Activated CD4-positive, CD25-positive, alpha-beta regulatory T cell treated with anti-CD3 and anti-CD28 coated beads, Interleukin-2, amount 50 U/mL, for 16 hours (primary cell): ENCODE measurements around the gene CCPG1.
"Not testable (repeated sequence)": the region's sequence is repeated elsewhere in the genome, so short reads cannot be mapped to it uniquely, and the experiment has no call there.

Experiments
- DNase-seq: peaks from one replicate; pipeline ENCODE4 v3.0.0-alpha.2; 2020; ENCODE audit warnings: low read depth, low spot score

Gene CCPG1

GRCh38 chr15:55408012-55408928 lies at the start of gene CCPG1, which contains the start of gene PIERCE2:
TSS of gene CCPG1 (minus strand) at chr15:55408359. CDS start at chr15:55389424, 18,935 bp downstream.
TSS of gene PIERCE2 (plus strand) at chr15:55408495. CDS start at chr15:55408769, 274 bp downstream.
- DNase-seq, result peak; percentile 79

GRCh38 chr15:55457401-55458022 lies 49.4 kb upstream of the CCPG1 start:
- DNase-seq, result no peak

DNA sequence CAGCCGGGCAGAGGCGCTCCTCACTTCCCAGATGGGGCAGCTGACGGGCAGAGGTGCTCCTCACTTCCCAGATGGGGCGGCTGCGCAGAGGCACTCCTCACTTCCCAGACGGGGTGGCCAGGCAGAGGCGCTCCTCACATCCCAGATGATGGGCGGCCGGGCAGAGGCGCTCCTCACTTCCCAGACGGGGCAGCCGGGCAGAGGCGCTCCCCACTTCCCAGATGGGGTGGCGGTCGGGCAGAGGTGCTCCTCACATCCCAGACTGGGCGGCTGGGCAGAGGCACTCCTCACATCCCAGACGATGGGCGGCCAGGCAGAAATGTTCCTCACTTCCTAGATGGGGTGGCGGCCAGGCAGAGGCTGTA lies 38.9 kb upstream of the CCPG1 start:
- DNase-seq, result not testable (repeated sequence)

DNA sequence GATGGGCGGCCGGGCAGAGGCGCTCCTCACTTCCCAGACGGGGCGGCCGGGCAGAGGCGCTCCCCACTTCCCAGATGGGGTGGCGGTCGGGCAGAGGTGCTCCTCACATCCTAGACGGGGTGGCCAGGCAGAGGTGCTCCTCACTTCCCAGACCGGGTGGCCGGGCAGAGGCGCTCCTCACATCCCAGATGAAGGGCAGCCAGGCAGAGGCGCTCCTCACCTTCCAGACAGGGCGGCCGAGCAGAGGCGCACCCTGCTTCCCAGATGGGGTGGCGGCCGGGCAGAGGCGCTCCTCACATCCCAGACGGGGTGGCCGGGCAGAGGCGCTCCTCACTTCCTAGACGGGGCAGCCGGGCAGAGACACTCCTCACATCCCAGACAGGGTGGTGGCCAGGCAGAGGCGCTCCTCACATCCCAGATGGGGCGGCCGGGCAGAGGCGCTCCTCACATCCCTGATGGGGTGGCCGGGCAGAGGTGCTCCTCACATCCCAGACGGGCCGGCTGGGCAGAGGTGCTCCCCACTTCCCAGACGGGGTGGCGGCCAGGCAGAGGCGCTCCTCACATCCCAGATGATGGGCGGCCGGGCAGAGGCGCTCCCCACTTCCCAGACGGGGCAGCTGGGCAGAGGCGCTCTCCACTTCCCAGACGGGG lies 38.3 kb upstream of the CCPG1 start:
- not testable (repeated sequence) for DNase-seq

DNA sequence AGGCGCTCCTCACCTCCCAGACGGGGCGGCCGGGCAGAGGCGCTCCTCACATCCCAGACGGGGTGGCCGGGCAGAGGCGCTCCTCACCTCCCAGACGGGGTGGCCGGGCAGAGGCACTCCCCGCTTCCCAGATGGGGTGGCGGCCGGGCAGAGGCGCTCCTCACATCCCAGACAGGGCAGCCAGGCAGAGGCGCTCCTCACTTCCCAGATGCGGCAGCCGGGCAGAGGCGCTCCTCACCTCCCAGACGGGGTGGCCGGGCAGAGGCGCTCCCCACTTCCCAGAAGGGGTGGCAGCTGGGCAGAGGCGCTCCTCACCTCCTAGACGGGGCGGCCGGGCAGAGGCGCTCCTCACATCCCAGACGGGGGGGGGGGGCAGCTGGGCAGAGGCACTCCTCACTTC lies 37.8 kb upstream of the CCPG1 start:
- DNase-seq, result not testable (repeated sequence)

GRCh38 chr15:55443141-55443540 lies 35.0 kb upstream of the CCPG1 start:
- DNase-seq, result not testable (repeated sequence)

- no peak for DNase-seq
Observed at GRCh38 chr15:55434989-55435825, 27.0 kb upstream of the CCPG1 start.

DNA sequence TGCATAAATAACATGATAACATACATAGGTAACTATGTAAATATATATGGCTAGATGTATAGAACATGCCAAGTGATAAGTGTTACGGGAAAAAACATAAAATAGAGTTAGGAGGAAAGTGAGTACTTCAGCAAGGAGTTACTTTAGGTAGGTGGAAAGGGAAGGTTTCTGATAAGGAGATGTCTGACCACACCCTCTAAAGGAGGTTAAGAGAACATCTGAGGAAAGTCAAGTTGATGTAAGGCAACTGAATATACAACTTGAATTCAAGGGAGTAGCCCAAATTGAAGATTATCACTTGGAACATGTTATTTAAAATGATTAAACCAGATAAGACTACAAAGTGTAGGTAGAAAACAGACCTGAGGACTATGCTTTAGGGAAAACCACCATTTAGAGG lies 13.9 kb upstream of the CCPG1 start:
- no peak for DNase-seq

DNA sequence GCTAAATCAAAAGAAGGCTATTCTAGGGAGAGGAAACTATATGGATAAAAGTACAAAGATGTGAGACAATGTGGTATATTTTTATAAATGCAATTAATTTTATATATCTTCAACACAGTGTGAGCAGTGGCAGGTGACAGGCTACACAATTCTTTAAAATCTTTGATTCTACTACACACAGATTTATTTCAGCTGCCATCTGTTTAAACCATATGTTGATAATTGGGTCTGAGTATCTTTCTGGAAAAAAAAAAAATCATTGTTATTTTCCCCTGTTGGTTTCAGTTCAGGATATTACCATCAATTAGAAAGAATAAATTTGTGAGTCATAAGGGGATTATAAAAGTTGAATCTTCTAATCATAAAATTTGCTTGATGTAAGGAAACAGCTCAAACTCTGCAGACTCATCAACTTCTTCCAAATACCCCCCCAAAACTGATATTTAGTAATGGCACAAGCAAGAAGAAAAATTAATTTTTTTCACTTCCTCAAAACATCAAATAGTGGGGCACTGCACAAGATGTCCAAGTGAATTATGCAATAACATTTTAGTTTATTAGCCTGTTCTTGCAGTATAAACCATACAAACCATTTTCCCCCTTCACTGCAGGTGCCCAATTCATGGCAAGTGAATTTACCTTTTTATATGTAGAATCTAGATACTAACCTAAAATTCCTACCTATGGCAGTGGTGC lies 12.2 kb upstream of the CCPG1 start:
- no peak for DNase-seq

- not testable (repeated sequence) for DNase-seq
Observed at GRCh38 chr15:55417678-55418077, 9.5 kb upstream of the CCPG1 start.

- not testable (repeated sequence) for DNase-seq
Observed at GRCh38 chr15:55408976-55409375, 817 bp upstream of the CCPG1 start.

DNA sequence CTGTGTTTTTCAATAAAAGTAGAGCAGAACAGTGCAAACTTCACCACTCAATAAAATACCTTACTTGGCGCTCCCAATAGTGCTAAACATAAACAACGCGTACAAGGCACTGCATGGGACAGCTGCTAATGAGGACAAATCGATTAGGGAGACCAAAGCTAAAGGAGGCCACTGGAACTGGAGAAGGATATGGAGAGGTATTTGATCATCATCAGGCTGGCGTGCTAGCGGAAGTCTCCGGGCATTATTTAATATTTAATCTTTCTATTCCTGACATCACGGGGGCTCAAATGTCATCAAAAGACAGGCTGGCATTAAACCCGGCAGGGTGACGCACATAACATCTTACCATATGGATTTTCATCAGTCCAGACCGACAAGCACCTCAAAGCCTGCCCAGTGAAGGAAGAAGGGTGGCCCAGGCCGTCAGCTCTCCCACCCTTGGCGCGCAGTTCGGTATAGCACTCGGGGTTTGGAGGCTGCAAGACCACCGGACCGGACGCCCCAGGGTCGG lies 604 bp downstream of the CCPG1 start:
- DNase-seq, result no peak

GRCh38 chr15:55403531-55403930 lies 4.6 kb downstream of the CCPG1 start:
- no peak for DNase-seq

DNA sequence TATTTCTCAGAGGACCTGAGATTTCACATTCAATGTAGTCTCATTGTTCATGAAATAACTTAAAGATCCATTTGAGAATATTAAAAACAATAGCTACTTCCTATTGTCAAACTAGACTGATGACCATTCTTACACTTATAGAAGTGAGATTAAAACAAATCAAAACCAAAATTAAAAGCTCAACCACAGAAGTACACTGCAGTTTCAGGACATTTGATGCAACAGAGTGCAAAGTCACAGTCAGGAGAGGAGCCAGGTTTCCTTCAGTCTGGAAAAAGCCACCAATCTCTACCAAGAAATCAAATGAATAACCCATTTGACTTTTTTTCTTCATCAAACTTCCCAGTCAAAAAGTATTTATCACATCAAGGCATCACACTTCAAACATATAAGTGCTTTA lies 5.5 kb downstream of the CCPG1 start:
- DNase-seq, result no peak

GRCh38 chr15:55401786-55402246 lies 6.3 kb downstream of the CCPG1 start:
- DNase-seq, result no peak

GRCh38 chr15:55400050-55400449 lies 8.1 kb downstream of the CCPG1 start:
- DNase-seq, result not testable (repeated sequence)

DNA sequence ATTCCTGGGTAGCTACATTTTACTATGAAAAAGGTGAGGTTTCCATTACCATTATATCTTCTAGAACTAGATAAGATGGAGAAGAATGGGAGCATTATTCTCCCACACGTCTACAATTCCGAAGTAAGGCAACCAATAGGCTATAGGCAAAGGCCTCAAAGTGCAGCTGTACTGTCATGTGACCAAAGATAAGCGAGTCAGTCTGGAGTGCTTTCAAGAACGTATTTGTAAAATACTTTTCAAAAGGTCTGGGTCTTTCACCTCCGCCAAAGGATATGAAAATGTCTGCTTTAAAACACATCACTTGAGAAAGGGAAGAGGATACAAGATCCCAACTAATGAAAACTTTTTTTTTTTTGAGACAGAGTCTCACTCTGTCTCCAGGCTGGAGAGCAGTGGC lies 9.9 kb downstream of the CCPG1 start:
- DNase-seq, result no peak

GRCh38 chr15:55394694-55395093 lies 13.5 kb downstream of the CCPG1 start:
- no peak for DNase-seq

DNA sequence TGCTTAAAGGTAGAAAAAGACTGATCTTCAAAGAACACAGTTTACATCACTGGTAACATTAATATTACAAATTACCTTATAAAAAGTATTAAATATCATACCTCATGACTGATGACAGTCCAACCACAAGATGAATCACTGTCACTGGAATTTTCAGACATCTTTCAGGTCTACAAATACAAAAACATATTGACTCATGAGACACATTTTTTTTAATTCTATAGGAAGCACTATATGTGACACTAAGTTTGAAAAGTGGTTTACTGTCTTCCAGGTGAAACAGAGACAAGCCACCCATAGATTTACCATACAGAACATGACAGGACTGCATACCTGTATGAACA lies 18.9 kb downstream of the CCPG1 start:
- no peak for DNase-seq

DNA sequence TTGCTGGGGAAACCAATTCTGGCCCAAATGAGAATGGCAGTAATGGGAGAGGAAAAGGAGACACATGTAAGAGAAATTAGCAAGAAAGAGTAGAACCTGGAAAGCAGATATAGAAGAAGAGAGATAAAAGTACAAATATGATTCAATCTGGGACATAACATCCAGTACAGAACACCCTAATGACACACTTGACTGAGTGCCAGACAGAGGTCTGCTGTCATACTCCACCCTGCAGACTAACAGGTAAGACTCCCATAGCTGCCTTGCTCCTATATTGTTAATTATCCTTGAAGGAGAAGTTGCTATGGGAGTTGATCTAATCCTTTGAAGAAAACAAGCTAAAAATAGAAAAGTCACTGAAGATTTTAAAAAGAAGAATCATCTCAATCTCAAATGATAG lies 21.1 kb downstream of the CCPG1 start:
- DNase-seq, result no peak

GRCh38 chr15:55383687-55384086 lies 24.5 kb downstream of the CCPG1 start:
- DNase-seq, result no peak
